Panc1 (cell line): ENCODE measurements around the gene PACSIN3. TPM values are rescaled to one million over a fixed set of nuclear protein-coding genes. Genes with fewer than 3 reads are reported as not detected.

Source experiments
- ATAC-seq: fragments of 200-7000 bp; cut with Tn5 transposase; 2 replicates; pipeline ENCODE4 v1.9.1; 2020; ENCODE audit warnings: mild to moderate bottlenecking, moderate library complexity
- BruUV-seq: library from RNA; stranded (reverse); fragments of 400-500 nt; replicated peaks from 2 replicates; lab custom pipeline; 2021; lab: Mats Ljungman, UMichigan
- CTCF ChIA-PET: fragments of 300-600 bp; sonication (Branson Sonifier 250); formaldehyde crosslinking; loops from one replicate; lab custom pipeline; 2022; ENCODE audit warnings: antibody characterized with exemption; lab: Charles Lee
- POLR2A ChIA-PET: fragments of 300-600 bp; sonication (Branson Sonifier 250); formaldehyde crosslinking; loops from one replicate; lab custom pipeline; 2022; ENCODE audit warnings: antibody characterized with exemption; lab: Charles Lee
- DNase-seq: peaks from one replicate; pipeline ENCODE4 v3.0.0-alpha.2; 2010; ENCODE audit warnings: low read depth, low spot score
- H3K27ac ChIP-seq: 2 replicates; pipeline ENCODE4 v1.5.1; 2011; ENCODE audit warnings: mild to moderate bottlenecking, low read length, inconsistent platforms
- H3K27me3 ChIP-seq: fragments of 200-500 bp; sonication (Bioruptor generic); 2 replicates; pipeline ENCODE4 v1.6.0; 2014; ENCODE audit warnings: low read length, inconsistent platforms; ENCODE audit not compliant: control insufficient read depth, insufficient read depth
- H3K36me3 ChIP-seq: fragments of 200-500 bp; sonication (Bioruptor generic); 2 replicates; pipeline ENCODE4 v1.5.1; 2014; ENCODE audit warnings: inconsistent platforms, mild to moderate bottlenecking, low read length, moderate library complexity; ENCODE audit not compliant: control insufficient read depth, insufficient read depth
- H3K4me1 ChIP-seq: 2 replicates; pipeline ENCODE4 v1.5.1; 2011; ENCODE audit warnings: inconsistent platforms, mild to moderate bottlenecking, low read length, moderate library complexity; ENCODE audit not compliant: control insufficient read depth, insufficient read depth
- H3K4me3 ChIP-seq, 2 experiments: 2 replicates each; pipeline ENCODE4 v1.5.1; 2011 to 2012; ENCODE audit warnings: low read depth in 2 of 2, low read length in 2 of 2, mild to moderate bottlenecking in 2 of 2, inconsistent platforms in 1 of 2, moderate library complexity in 1 of 2
- H3K9me3 ChIP-seq: fragments of 200-500 bp; sonication (Bioruptor generic); 2 replicates; pipeline ENCODE4 v1.5.1; 2014; ENCODE audit warnings: low read depth, mild to moderate bottlenecking, inconsistent platforms, low read length, moderate library complexity; ENCODE audit not compliant: control insufficient read depth, insufficient read depth
- CTCF ChIP-seq: fragments of 450-650 bp; IDR thresholded peaks from 2 replicates; pipeline ENCODE4 v1.5.1; 2017; ENCODE audit warnings: mild to moderate bottlenecking
- POLR2AphosphoS5 ChIP-seq: IDR thresholded peaks from 2 replicates; pipeline ENCODE4 v1.6.1; 2012; ENCODE audit warnings: mild to moderate bottlenecking, low read depth, low read length, moderate library complexity
- REST ChIP-seq, 2 experiments: IDR thresholded peaks; 2 replicates each; pipeline ENCODE4 v1.6.1; 2011 to 2012; ENCODE audit warnings: low read depth in 2 of 2, control low read depth in 1 of 2, low read length in 1 of 2, mild to moderate bottlenecking in 1 of 2, moderate library complexity in 1 of 2; ENCODE audit not compliant: insufficient read depth in 1 of 2
- SIN3A ChIP-seq: IDR thresholded peaks from 2 replicates; pipeline ENCODE4 v1.6.1; 2012; ENCODE audit warnings: low read depth, mild to moderate bottlenecking, low read length, moderate library complexity, borderline replicate concordance; ENCODE audit not compliant: insufficient read depth
- TCF7L2 ChIP-seq: IDR thresholded peaks from 2 replicates; pipeline ENCODE4 v1.6.1; 2011; ENCODE audit warnings: mild to moderate bottlenecking, low read depth, low read length, inconsistent platforms
- in situ Hi-C: cut with HindIII; loops from 2 replicates; pipeline ENCODE4 v1.10.0; 2016; ENCODE audit warnings: low sequenced_read_pairs, low pct_unique_long_range_greater_than_20kb
- intact Hi-C: fragments of 100-400 bp; cut with micrococcal nuclease; formaldehyde crosslinking; loops from one replicate; pipeline ENCODE4 v1.10.0; 2022; ENCODE audit not compliant: unreplicated experiment
- total RNA-seq: library from RNA; stranded (reverse); gene quantifications from one replicate; pipeline ENCODE4 v1.2.1, GENCODE V29; 2021; ENCODE audit not compliant: unreplicated experiment

The PACSIN3 gene
- total RNA-seq, 1 experiment from 2014 or later = 45.3 TPM

GRCh38 chr11:47186700-47187695 lies 764 bp upstream of the PACSIN3 start:
- Histone ChIP-seq H3K27me3 (no peaks in the 10 kb centered on the region), H3K4me3 (peak overlapping the region; percentile 56 to 64), H3K27ac (peak overlapping the region; percentile 62), H3K9me3 (no peaks in the 10 kb centered on the region), H3K36me3 (no peaks in the 10 kb centered on the region), H3K4me1 (peaks cover 30% of the 10 kb centered on the region)
- ChIA-PET CTCF (interaction anchor here (1.2 kb wide), 1 partner anchor 9 kb away, joined by 4 read pairs; no protein-coding TSS in a partner anchor), POLR2A (interaction anchor here (0.5 kb wide), 1 partner anchor 27 kb away, joined by 9 read pairs; no protein-coding TSS in a partner anchor)
- TF ChIP-seq POLR2AphosphoS5 = peak; percentile 64
- no peak for TF ChIP-seq SIN3A
- peak; percentile 79 for ATAC-seq
- no TSS peak for BruUV-seq
- in situ Hi-C loops = no loop called here
- intact Hi-C loops = loop anchor here (1.0 kb wide), 1 partner anchor 29 kb away; no protein-coding TSS in a partner anchor
- peak; percentile 64 for DNase-seq

- POLR2A ChIA-PET = interaction anchor here (0.6 to 1.4 kb wide), 3 partner anchors 29 to 72 kb away, joined by 3 to 14 read pairs (median 7); partner anchors contain the start of genes DDB2 and NR1H3
Measured at GRCh38 chr11:47185305-47186075, 744 bp downstream of the PACSIN3 start.

More at GRCh38 chr11:47185305-47186075, 744 bp downstream of the PACSIN3 start:
- Histone ChIP-seq H3K27me3 (no peaks in the 10 kb centered on the region), H3K27ac (peak overlapping the region; percentile 55), H3K9me3 (no peaks in the 10 kb centered on the region), H3K4me3 (peak overlapping the region; percentile 56 to 64), H3K4me1 (peaks cover 30% of the 10 kb centered on the region), H3K36me3 (no peaks in the 10 kb centered on the region)
- peak; percentile 29 for ATAC-seq
- BruUV-seq = no TSS peak
- no peak for DNase-seq
- in situ Hi-C loops = no loop called here
- intact Hi-C loops = no loop called here
- TF ChIP-seq POLR2AphosphoS5 (no peak), SIN3A (no peak), CTCF (no peak), TCF7L2 (no peak), REST (IDR thresholded peaks at IDR 0.05; ENCODE audit: insufficient read depth in 1 of 2, low read depth in 2 of 2, low read length in 1 of 2) (no peak)
- CTCF ChIA-PET = interaction anchor here (0.6 to 1.0 kb wide), 2 partner anchors 74 to 347 kb away, joined by 3 read pairs; no protein-coding TSS in a partner anchor
